CMK (cell line): ENCODE data around the gene LGALS9.
"Not testable (repeated sequence)": the region's sequence is repeated elsewhere in the genome, so short reads cannot be mapped to it uniquely, and the experiment has no call there.

Experiments used
- DNase-seq: peaks from one replicate; pipeline ENCODE4 v3.0.0-alpha.2; 2010; ENCODE audit warnings: low read depth

The LGALS9 gene

DNA sequence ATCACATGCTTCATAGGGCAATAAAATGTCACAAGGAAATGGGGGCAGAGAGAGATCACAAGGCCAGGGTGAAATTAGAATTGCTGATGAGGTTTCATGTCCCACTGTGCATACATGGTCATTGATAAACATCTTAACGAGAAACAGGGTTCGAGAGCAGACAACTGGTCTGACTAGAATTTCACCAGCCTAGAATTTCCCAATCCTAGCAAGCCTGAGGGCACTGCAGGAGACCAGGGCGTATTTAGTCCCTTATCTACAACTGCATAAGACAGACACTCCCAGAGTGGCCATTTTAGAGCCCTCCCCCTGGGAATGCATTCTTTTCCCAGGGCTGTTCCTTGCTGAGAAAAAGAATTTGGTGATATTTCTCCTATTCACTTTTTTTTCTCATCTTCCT lies 55.3 kb downstream of the LGALS9 start:
- not testable (repeated sequence) for DNase-seq

- no peak for DNase-seq
Measured at GRCh38 chr17:27690882-27691281, 59.9 kb downstream of the LGALS9 start.

GRCh38 chr17:27695254-27695814 lies 64.3 kb downstream of the LGALS9 start:
- DNase-seq, result not testable (repeated sequence)
